Liver (tissue), 9 donors: Measurements from ENCODE around the gene LRP5. TPM values are rescaled to one million over a fixed set of nuclear protein-coding genes. Genes with fewer than 3 reads are reported as not detected.
A peak's percentile ranks its signal among the peaks of the same experiment; 100 is the strongest.

Experiments used
- DNase-seq: peaks from one replicate; pipeline ENCODE4 v3.0.0-alpha.2; 2017; ENCODE audit warnings: low spot score
- H3K27ac ChIP-seq, 2 donors: one replicate each; pipeline ENCODE4 v1.7.0; 2013; ENCODE audit warnings: inconsistent platforms in 2 of 2, low read length in 2 of 2, control low read depth in 1 of 2, low read depth in 1 of 2, mild to moderate bottlenecking in 1 of 2
- H3K27me3 ChIP-seq, 4 donors: one replicate each; pipeline versions ENCODE4 v1.6.1 to v1.7.0; 2013; ENCODE audit warnings: low read length in 3 of 4, inconsistent platforms in 1 of 4, mild to moderate bottlenecking in 1 of 4, moderate library complexity in 1 of 4; ENCODE audit not compliant: control insufficient read depth in 4 of 4, insufficient read depth in 4 of 4
- H3K36me3 ChIP-seq, 4 donors: one replicate each; pipeline versions ENCODE4 v1.6.1 to v1.7.0; 2013; ENCODE audit warnings: low read length in 3 of 4, mild to moderate bottlenecking in 3 of 4, low read depth in 1 of 4, moderate library complexity in 1 of 4; ENCODE audit not compliant: control insufficient read depth in 4 of 4, insufficient read depth in 3 of 4
- H3K4me1 ChIP-seq, 4 donors: one replicate each; pipeline versions ENCODE4 v1.6.1 to v1.7.0; 2013; ENCODE audit warnings: low read length in 3 of 4, mild to moderate bottlenecking in 3 of 4, moderate library complexity in 1 of 4; ENCODE audit not compliant: control insufficient read depth in 4 of 4, insufficient read depth in 4 of 4
- H3K4me3 ChIP-seq, 3 donors: one replicate each; pipeline versions ENCODE4 v1.6.1 to v1.7.0; 2013; ENCODE audit warnings: low read length in 3 of 3, control low read depth in 1 of 3, low read depth in 1 of 3, mild to moderate bottlenecking in 1 of 3
- H3K9ac ChIP-seq, 2 donors: one replicate each; pipeline ENCODE4 v1.7.0; 2013; ENCODE audit warnings: low read length in 2 of 2, mild to moderate bottlenecking in 2 of 2, moderate library complexity in 2 of 2, control low read depth in 1 of 2, low read depth in 1 of 2
- H3K9me3 ChIP-seq, 4 donors: one replicate each; pipeline versions ENCODE4 v1.6.1 to v1.7.0; 2013; ENCODE audit warnings: low read length in 3 of 4; ENCODE audit not compliant: control insufficient read depth in 4 of 4
- CTCF ChIP-seq: fragments of 150-350 bp; IDR thresholded peaks from 2 replicates; pipeline ENCODE4 v1.5.1; 2017; ENCODE audit warnings: improper control_type of control experiment, low read depth, low read length; ENCODE audit not compliant: missing input control
- EGR1 ChIP-seq, 2 donors: IDR thresholded peaks; 2 replicates each; pipeline ENCODE4 v1.6.1; 2016 to 2018; ENCODE audit warnings: antibody characterized with exemption in 2 of 2, low read depth in 2 of 2
- FOXA1 ChIP-seq: IDR thresholded peaks from 2 replicates; pipeline ENCODE4 v1.6.1; 2016; ENCODE audit warnings: antibody characterized with exemption
- FOXA2 ChIP-seq: IDR thresholded peaks from 2 replicates; pipeline ENCODE4 v1.6.1; 2016; ENCODE audit warnings: antibody characterized with exemption
- GABPA ChIP-seq, 2 donors: IDR thresholded peaks in 1 of 2; conservative IDR thresholded peaks in 1 of 2; 2 replicates each; pipeline ENCODE4 v1.6.1; 2016; ENCODE audit warnings: antibody characterized with exemption in 2 of 2, mild to moderate bottlenecking in 1 of 2, moderate library complexity in 1 of 2
- HNF4A ChIP-seq, 2 donors: conservative IDR thresholded peaks; 2 replicates each; pipeline ENCODE4 v1.6.1; 2016; ENCODE audit warnings: antibody characterized with exemption in 2 of 2, mild to moderate bottlenecking in 2 of 2
- HNF4G ChIP-seq: IDR thresholded peaks from 2 replicates; pipeline ENCODE4 v1.6.1; 2016; ENCODE audit warnings: antibody characterized with exemption
- JUND ChIP-seq, 2 donors: IDR thresholded peaks; 2 replicates each; pipeline ENCODE4 v1.6.1; 2016; ENCODE audit warnings: antibody characterized with exemption in 2 of 2
- NR2F2 ChIP-seq: IDR thresholded peaks from 2 replicates; pipeline ENCODE4 v1.6.1; 2016; ENCODE audit warnings: antibody characterized with exemption
- RAD21 ChIP-seq, 2 donors: IDR thresholded peaks; 2 replicates each; pipeline ENCODE4 v1.6.1; 2016; ENCODE audit warnings: antibody characterized with exemption in 2 of 2, mild to moderate bottlenecking in 2 of 2
- RXRA ChIP-seq, 2 donors: IDR thresholded peaks; 2 replicates each; pipeline ENCODE4 v1.6.1; 2017 to 2018; ENCODE audit warnings: antibody characterized with exemption in 2 of 2, mild to moderate bottlenecking in 1 of 2
- SP1 ChIP-seq: IDR thresholded peaks from 2 replicates; pipeline ENCODE4 v1.6.1; 2018; ENCODE audit warnings: antibody characterized with exemption, mild to moderate bottlenecking
- TAF1 ChIP-seq: conservative IDR thresholded peaks from 2 replicates; pipeline ENCODE4 v1.6.1; 2016; ENCODE audit warnings: antibody characterized with exemption, mild to moderate bottlenecking
- YY1 ChIP-seq: IDR thresholded peaks from 2 replicates; pipeline ENCODE4 v1.6.1; 2016; ENCODE audit warnings: antibody characterized with exemption, mild to moderate bottlenecking
- ZBTB33 ChIP-seq: IDR thresholded peaks from 2 replicates; pipeline ENCODE4 v1.6.1; 2016; ENCODE audit warnings: antibody characterized with exemption
- WGBS: extraction: QIAGEN DNeasy Blood & Tissue Kit; methylation state at CpG from one replicate; pipeline ENCODE4 v1.1.7; 2013; 5-methylcytosine and 5-hydroxymethylcytosine counted together
- polyA plus RNA-seq, 2 donors: library from polyadenylated mRNA; stranded (reverse) in 1 of 2; unstranded in 1 of 2; fragments of 200-250 nt in 1 of 2; fragments of >200 nt in 1 of 2; fragmentation: Nextera tagmentation in 1 of 2; extraction: Ambion mirVana in 1 of 2; gene quantifications; one replicate each; pipeline versions ENCODE4 v1.2.1 to v1.2.3, GENCODE V29; 2013 to 2015
- total RNA-seq, 2 donors: library from RNA; depleted of rRNA; stranded (reverse); fragments of >200 nt; gene quantifications; one replicate each; pipeline ENCODE4 v1.2.3, GENCODE V29; 2014
- TF ChIP-seq, protein P1 (sequence below): IDR thresholded peaks from 2 replicates; pipeline ENCODE4 v1.6.1; 2016; ENCODE audit warnings: antibody characterized with exemption
- TF ChIP-seq, protein P2 (sequence below): IDR thresholded peaks from 2 replicates; pipeline ENCODE4 v1.6.1; 2016; ENCODE audit warnings: antibody characterized with exemption
- donor health status: healthy.
- donor health status: healthy.
- donor health status: healthy.
- donor health status: healthy.
- donor health status: healthy.

LRP5 gene
- total and polyA plus RNA-seq, 4 donors, result 48.9 to 99.3 (median 71.3) TPM

DNA sequence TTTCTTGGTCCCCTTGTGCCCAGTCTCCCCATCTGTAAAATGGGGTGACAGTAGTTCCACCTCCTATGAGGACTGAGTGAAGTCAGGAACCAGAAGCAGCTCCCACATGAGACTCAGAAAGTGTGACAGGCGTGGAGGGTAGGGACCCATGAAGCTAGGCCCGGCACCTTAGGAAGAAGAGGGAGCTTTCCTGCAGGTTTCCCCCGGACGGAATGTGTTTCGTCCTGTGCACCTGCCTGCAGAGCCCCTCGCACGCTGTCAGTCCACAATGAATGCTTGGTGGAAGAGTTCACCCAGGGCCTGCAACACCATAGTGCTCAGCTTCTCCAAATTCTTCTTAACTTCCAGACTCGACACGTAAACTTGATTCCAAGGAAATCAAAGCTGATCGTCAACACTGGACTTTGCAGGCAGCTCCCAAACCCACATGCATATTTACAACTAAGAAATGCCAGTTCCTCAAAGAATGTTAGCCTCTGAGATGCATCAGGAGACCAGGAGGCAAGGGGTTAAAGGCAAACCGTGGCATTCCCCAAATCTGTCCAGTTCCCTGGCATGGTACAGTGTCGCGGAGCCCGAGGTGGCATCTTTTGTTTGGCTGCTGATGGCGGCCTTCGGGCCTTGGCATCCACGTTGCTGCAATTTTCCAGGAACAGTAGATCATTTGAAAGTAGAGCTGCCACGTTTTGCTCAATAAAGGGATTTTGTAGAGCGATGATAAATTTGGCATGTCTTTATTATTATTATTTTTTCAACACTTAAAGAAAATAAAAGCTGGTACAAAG, 15.4 kb downstream of the LRP5 start:
- no peak for DNase-seq
- 49% methylated on average over 19 of the region's 19 CpGs for WGBS
- H3K4me3 ChIP-seq, result no peak overlapping the region
- no peaks in the 10 kb centered on the region for H3K9me3 ChIP-seq
- no peak for TF ChIP-seq EGR1 (IDR thresholded peaks at IDR 0.05; ENCODE audit: low read depth in 2 of 2)
- no peak for TF ChIP-seq RXRA (IDR thresholded peaks at IDR 0.05)
- TF ChIP-seq JUND (IDR thresholded peaks at IDR 0.05), result no peak
- TF ChIP-seq NR2F2, result no peak
- TF ChIP-seq HNF4A (conservative IDR thresholded peaks at IDR 0.05), result peak in 1 of 2 donors; percentile 31
- TF ChIP-seq, protein P1, sequence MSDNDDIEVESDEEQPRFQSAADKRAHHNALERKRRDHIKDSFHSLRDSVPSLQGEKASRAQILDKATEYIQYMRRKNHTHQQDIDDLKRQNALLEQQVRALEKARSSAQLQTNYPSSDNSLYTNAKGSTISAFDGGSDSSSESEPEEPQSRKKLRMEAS, result peak; percentile 53
- TF ChIP-seq GABPA (IDR thresholded peaks at IDR 0.05 in 1 of 2, conservative IDR thresholded peaks at IDR 0.05 in 1 of 2), result no peak
- no peak for TF ChIP-seq FOXA1
- no peak for TF ChIP-seq CTCF
- TF ChIP-seq HNF4G, result peak; percentile 16
- TF ChIP-seq ZBTB33, result no peak
- no peak for TF ChIP-seq SP1
- peak; percentile 84 for TF ChIP-seq YY1
- TF ChIP-seq FOXA2, result no peak
- TF ChIP-seq TAF1, result no peak
- peak overlapping the region; percentile 76 to 84 for H3K27ac ChIP-seq
- peaks cover 54 to 96% (median 82%) of the 10 kb centered on the region in 4 donors for H3K4me1 ChIP-seq
- H3K36me3 ChIP-seq, result no peaks in the 10 kb centered on the region
- no peaks in the 10 kb centered on the region for H3K27me3 ChIP-seq
- no peak overlapping the region for H3K9ac ChIP-seq

- H3K27ac ChIP-seq, result peak overlapping the region; percentile 55 to 84
- no peak overlapping the region for H3K4me3 ChIP-seq
- 48% methylated on average over 25 of the region's 25 CpGs for WGBS
- TF ChIP-seq NR2F2 (peak; percentile 74), EGR1 (IDR thresholded peaks at IDR 0.05; ENCODE audit: low read depth in 2 of 2) (peak; percentile 14 to 20), RAD21 (IDR thresholded peaks at IDR 0.05) (peak in 1 of 2 donors; percentile 5), SP1 (peak; percentile 34), FOXA2 (no peak), HNF4A (conservative IDR thresholded peaks at IDR 0.05) (peak in 1 of 2 donors; percentile 0)
- TF ChIP-seq, protein P2, sequence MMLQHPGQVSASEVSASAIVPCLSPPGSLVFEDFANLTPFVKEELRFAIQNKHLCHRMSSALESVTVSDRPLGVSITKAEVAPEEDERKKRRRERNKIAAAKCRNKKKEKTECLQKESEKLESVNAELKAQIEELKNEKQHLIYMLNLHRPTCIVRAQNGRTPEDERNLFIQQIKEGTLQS, result no peak
- TF ChIP-seq, protein P1, result peak; percentile 46
- no peaks in the 10 kb centered on the region for H3K9me3 ChIP-seq
- no peaks in the 10 kb centered on the region for H3K36me3 ChIP-seq
- H3K27me3 ChIP-seq, result no peaks in the 10 kb centered on the region
- no peak overlapping the region for H3K9ac ChIP-seq
- DNase-seq, result peak; percentile 46
- peaks cover 54 to 98% (median 87%) of the 10 kb centered on the region in 4 donors for H3K4me1 ChIP-seq
Observed at GRCh38 chr11:68328374-68329091, 16.1 kb downstream of the LRP5 start.
